Measurements from ENCODE around the gene UVRAG.

GRCh38 chr11:75771646-75772410 is 43.2 kb upstream of the UVRAG start:
- TF ChIP-seq EGR1 (IDR thresholded peaks at IDR 0.05) (no peak), EP300 (IDR thresholded peaks at IDR 0.05; ENCODE audit: borderline replicate concordance) (no peak), USF1 (IDR thresholded peaks at IDR 0.05) (no peak), CREB1 (IDR thresholded peaks at IDR 0.05; ENCODE audit: low read depth) (no peak), TEAD4 (IDR thresholded peaks at IDR 0.05) (no peak), REST (IDR thresholded peaks at IDR 0.05; ENCODE audit: low read depth) (no peak), YY1 (IDR thresholded peaks at IDR 0.05; ENCODE audit: low read depth) (no peak), MAX (IDR thresholded peaks at IDR 0.05) (no peak), TAF1 (IDR thresholded peaks at IDR 0.05; ENCODE audit: low read depth) (no peak)

Data from Ishikawa (cell line).